Breast epithelium (tissue), 3 donors: ENCODE results near the gene TCF7.

Source experiments
- POLR2A ChIP-seq: fragments of 450-650 bp; IDR thresholded peaks from one replicate; pipeline ENCODE4 v1.6.1; 2016; ENCODE audit warnings: antibody characterized with exemption, mild to moderate bottlenecking, moderate library complexity
- POLR2AphosphoS5 ChIP-seq, 3 donors: sonication (generic); formaldehyde crosslinking; IDR thresholded peaks; one replicate each; pipeline ENCODE4 v1.6.1; 2017; ENCODE audit warnings: antibody characterized with exemption in 3 of 3
- TF ChIP-seq, protein P1 (sequence below), 3 donors: fragments of 450-650 bp; IDR thresholded peaks; one replicate each; pipeline ENCODE4 v1.5.1; 2016 to 2017; ENCODE audit warnings: antibody characterized with exemption in 3 of 3, mild to moderate bottlenecking in 3 of 3, moderate library complexity in 3 of 3

DNA sequence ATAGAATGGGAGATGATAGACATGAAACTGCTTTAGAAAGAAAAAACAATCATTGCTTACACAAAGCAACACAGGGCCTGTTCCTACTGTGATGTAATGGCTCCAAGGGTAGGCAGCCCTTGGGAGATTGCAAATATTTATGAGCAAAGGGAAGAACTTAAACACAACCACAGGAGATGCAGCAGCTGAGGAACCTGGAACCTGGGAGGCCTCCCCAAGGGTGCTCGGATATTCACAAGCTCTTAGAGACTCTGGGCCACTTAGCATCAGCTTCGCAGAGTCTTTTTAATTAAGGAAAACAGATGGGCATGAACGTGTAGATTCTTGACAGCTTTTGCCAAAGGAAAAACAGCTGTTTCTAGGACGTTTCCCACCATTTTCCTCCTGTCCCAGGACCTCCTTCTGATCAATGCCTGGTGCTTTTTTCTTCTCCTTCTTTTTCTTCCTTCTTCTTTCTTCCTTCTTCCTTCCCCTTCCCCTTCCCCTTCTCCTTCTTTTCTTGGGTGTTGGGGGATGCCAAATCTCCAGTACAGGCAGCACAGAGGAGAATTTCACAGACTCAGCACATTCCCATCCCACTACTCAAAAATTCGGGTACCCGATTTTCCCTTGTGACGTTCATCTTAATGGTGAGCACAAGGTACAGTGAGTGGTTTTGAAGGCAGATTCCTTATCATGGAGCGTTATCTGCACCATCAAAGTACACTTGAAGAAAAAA is 28.1 kb upstream of the TCF7 start:
- TF ChIP-seq, protein P1, sequence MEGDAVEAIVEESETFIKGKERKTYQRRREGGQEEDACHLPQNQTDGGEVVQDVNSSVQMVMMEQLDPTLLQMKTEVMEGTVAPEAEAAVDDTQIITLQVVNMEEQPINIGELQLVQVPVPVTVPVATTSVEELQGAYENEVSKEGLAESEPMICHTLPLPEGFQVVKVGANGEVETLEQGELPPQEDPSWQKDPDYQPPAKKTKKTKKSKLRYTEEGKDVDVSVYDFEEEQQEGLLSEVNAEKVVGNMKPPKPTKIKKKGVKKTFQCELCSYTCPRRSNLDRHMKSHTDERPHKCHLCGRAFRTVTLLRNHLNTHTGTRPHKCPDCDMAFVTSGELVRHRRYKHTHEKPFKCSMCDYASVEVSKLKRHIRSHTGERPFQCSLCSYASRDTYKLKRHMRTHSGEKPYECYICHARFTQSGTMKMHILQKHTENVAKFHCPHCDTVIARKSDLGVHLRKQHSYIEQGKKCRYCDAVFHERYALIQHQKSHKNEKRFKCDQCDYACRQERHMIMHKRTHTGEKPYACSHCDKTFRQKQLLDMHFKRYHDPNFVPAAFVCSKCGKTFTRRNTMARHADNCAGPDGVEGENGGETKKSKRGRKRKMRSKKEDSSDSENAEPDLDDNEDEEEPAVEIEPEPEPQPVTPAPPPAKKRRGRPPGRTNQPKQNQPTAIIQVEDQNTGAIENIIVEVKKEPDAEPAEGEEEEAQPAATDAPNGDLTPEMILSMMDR (IDR thresholded peaks at IDR 0.05) = no peak
- TF ChIP-seq POLR2A (no peak), POLR2AphosphoS5 (IDR thresholded peaks at IDR 0.05) (no peak)
